DMS114 treated with DMSO at 0.1 percent for 48 hours (cell line): ENCODE measurements around the gene NT5C3B.
"Not testable (repeated sequence)": the region's sequence is repeated elsewhere in the genome, so short reads cannot be mapped to it uniquely, and the experiment has no call there.

Source experiments
- DNase-seq: peaks from one replicate; lab custom pipeline; 2025; ENCODE audit not compliant: unreplicated experiment; lab: John Stamatoyannopoulos, UW

NT5C3B gene

GRCh38 chr17:41785091-41785858 is 50.8 kb downstream of the NT5C3B start:
- no peak for DNase-seq

- DNase-seq: no peak
These were observed 51.8 kb downstream of the NT5C3B start for GRCh38 chr17:41784207-41784744.

- DNase-seq: no peak
These were observed 53.9 kb downstream of the NT5C3B start for GRCh38 chr17:41782142-41782541.

GRCh38 chr17:41781404-41782110 is 54.5 kb downstream of the NT5C3B start:
- DNase-seq: no peak

GRCh38 chr17:41779954-41780353 is 56.1 kb downstream of the NT5C3B start:
- no peak for DNase-seq

- DNase-seq: no peak
These were observed 58.4 kb downstream of the NT5C3B start for GRCh38 chr17:41777574-41778188.

- DNase-seq: no peak
These were observed 58.9 kb downstream of the NT5C3B start for GRCh38 chr17:41777157-41777573.

GRCh38 chr17:41776262-41776900 is 59.7 kb downstream of the NT5C3B start:
- not testable (repeated sequence) for DNase-seq

GRCh38 chr17:41775394-41776226 is 60.4 kb downstream of the NT5C3B start:
- no peak for DNase-seq
